H1 (cell line): ENCODE data around the gene ACY1. TPM values are rescaled to one million over a fixed set of nuclear protein-coding genes. Genes with fewer than 3 reads are reported as not detected.

Experiments used
- SAP30 ChIP-seq: fragments of 300-600 bp; sonication (generic); IDR thresholded peaks from 2 replicates; pipeline ENCODE4 v1.7.1; 2012; ENCODE audit warnings: low read length, moderate library complexity, mild to moderate bottlenecking, inconsistent platforms; ENCODE audit not compliant: insufficient read depth, insufficient replicate concordance
- SUZ12 ChIP-seq: fragments of 200-600 bp; sonication (generic); IDR thresholded peaks from 2 replicates; pipeline ENCODE4 v1.6.1; 2012; ENCODE audit warnings: mild to moderate bottlenecking, inconsistent platforms, low read length, moderate library complexity, mixed read lengths
- polyA plus RNA-seq, 7 experiments: library from polyadenylated mRNA; depleted of rRNA in 3 of 7; stranded (reverse) in 5 of 7; unstranded in 2 of 7; fragments of >200 nt in 5 of 7; fragments of 200-250 nt in 2 of 7; gene quantifications; 1 replicate in 5 of 7; 2 replicates in 1 of 7; 4 replicates in 1 of 7; pipeline versions ENCODE4 v1.2.1 to v1.2.3, GENCODE V29; 2011 to 2013; ENCODE audit warnings: missing spikeins in 2 of 7, mixed read lengths in 2 of 7
- small RNA-seq: library from polyadenylated mRNA; stranded (forward); fragments of <200 nt; extraction: miRNeasy Mini kit (QIAGEN cat#:217004); gene quantifications from one replicate; pipeline ENCODE3, GENCODE V24; 2013; ENCODE audit not compliant: insufficient read depth
- total RNA-seq: library from RNA; stranded (reverse); fragmentation: NEBNext Ultra II Directional; extraction: Animal tissue kit (Norgen Biotek cat#: 25700); gene quantifications from 2 replicates; pipeline ENCODE4 v1.2.1, GENCODE V29; 2021

The ACY1 gene
- total and polyA plus RNA-seq, 2 of the 8 experiments (the other 6 are each of a cell fraction or from before 2014, with no cell fraction given) = 48.3 to 113 TPM

- TF ChIP-seq SAP30 (no peak), SUZ12 (no peak)
Observed at GRCh38 chr3:52038227-52038626, 54.9 kb downstream of the ACY1 start (continued).

Small RNA genes lying within 50 kb of the gene (small RNA-seq; reads per million reads assigned to genes)
- not detected for gene AC115284.1

Other genes starting within 250 kb of the ACY1 start
- gene IQCF6, start 204.3 kb upstream of the ACY1 start, total RNA-seq = not detected in 2 replicates
- gene IQCF6, start 204.3 kb upstream of the ACY1 start, polyA plus RNA-seq (2011; rRNA removed) = not detected in 2 replicates
- gene IQCF2, start 121.9 kb upstream of the ACY1 start, total RNA-seq = not detected in 2 replicates
- gene IQCF2, start 121.9 kb upstream of the ACY1 start, polyA plus RNA-seq (2011; rRNA removed) = not detected in 2 replicates
- not detected in 2 replicates for gene IQCF5, start 107.9 kb upstream of the ACY1 start, total RNA-seq
- not detected in 2 replicates for gene IQCF5, start 107.9 kb upstream of the ACY1 start, polyA plus RNA-seq (2011; rRNA removed)
- not detected in 2 replicates for gene IQCF1, start 80.2 kb upstream of the ACY1 start, total RNA-seq
- gene IQCF1, start 80.2 kb upstream of the ACY1 start, polyA plus RNA-seq (2011; rRNA removed) = not detected in 2 replicates
- 55.6 TPM in 2 replicates for gene RRP9, start 41.6 kb upstream of the ACY1 start, total RNA-seq
- 68.9 and 81.8 TPM in 2 replicates for gene RRP9, start 41.6 kb upstream of the ACY1 start, polyA plus RNA-seq (2011; rRNA removed)
- 1.1 and 1.3 TPM in 2 replicates for gene PARP3, start 41.2 kb upstream of the ACY1 start, total RNA-seq
- 1.6 and 2.1 TPM in 2 replicates for gene PARP3, start 41.2 kb upstream of the ACY1 start, polyA plus RNA-seq (2011; rRNA removed)
- gene GPR62, start 28.2 kb upstream of the ACY1 start, total RNA-seq = 0.19 and 0.22 TPM in 2 replicates
- 0.29 and 0.36 TPM in 2 replicates for gene GPR62, start 28.2 kb upstream of the ACY1 start, polyA plus RNA-seq (2011; rRNA removed)
- 16.4 and 19.6 TPM in 2 replicates for gene PCBP4, start 16.1 kb upstream of the ACY1 start, total RNA-seq
- gene PCBP4, start 16.1 kb upstream of the ACY1 start, polyA plus RNA-seq (2011; rRNA removed) = 34.1 and 51.2 TPM in 2 replicates
- 5.8 and 6.1 TPM in 2 replicates for gene ABHD14B, start 9.5 kb upstream of the ACY1 start, total RNA-seq
- gene ABHD14B, start 9.5 kb upstream of the ACY1 start, polyA plus RNA-seq (2011; rRNA removed) = 18.0 and 20.0 TPM in 2 replicates
- gene ABHD14A, start 8.5 kb upstream of the ACY1 start, total RNA-seq = 1.8 and 4.6 TPM in 2 replicates
- gene ABHD14A, start 8.5 kb upstream of the ACY1 start, polyA plus RNA-seq (2011; rRNA removed) = 9.8 and 12.4 TPM in 2 replicates
- gene RPL29, start 12.4 kb downstream of the ACY1 start, total RNA-seq = 1,467 and 1,476 TPM in 2 replicates
- 2,660 and 3,062 TPM in 2 replicates for gene RPL29, start 12.4 kb downstream of the ACY1 start, polyA plus RNA-seq (2011; rRNA removed)
- gene DUSP7, start 73.0 kb downstream of the ACY1 start, total RNA-seq = 19.4 and 20.5 TPM in 2 replicates
- 24.9 and 32.1 TPM in 2 replicates for gene DUSP7, start 73.0 kb downstream of the ACY1 start, polyA plus RNA-seq (2011; rRNA removed)
- gene POC1A, start 170.9 kb downstream of the ACY1 start, total RNA-seq = 35.7 and 39.2 TPM in 2 replicates
- 35.7 and 44.9 TPM in 2 replicates for gene POC1A, start 170.9 kb downstream of the ACY1 start, polyA plus RNA-seq (2011; rRNA removed)
- 45.2 and 45.9 TPM in 2 replicates for gene ALAS1, start 214.6 kb downstream of the ACY1 start, total RNA-seq
- 84.4 and 87.7 TPM in 2 replicates for gene ALAS1, start 214.6 kb downstream of the ACY1 start, polyA plus RNA-seq (2011; rRNA removed)
- gene TLR9, start 242.1 kb downstream of the ACY1 start, total RNA-seq = not detected in 2 replicates
- gene TLR9, start 242.1 kb downstream of the ACY1 start, polyA plus RNA-seq (2011; rRNA removed) = 0.05 and 0.06 TPM in 2 replicates